NK-92 treated with Interleukin-12 subunit alpha and Interleukin-12 subunit beta, amount 100 ng/mL, for 24 hours (cell line): Measurements from ENCODE around the gene CAPZB.
"Not testable (repeated sequence)": the region's sequence is repeated elsewhere in the genome, so short reads cannot be mapped to it uniquely, and the experiment has no call there.

Experiments
- DNase-seq: peaks from one replicate; lab custom pipeline; 2025; lab: John Stamatoyannopoulos, UW

The CAPZB gene

DNA sequence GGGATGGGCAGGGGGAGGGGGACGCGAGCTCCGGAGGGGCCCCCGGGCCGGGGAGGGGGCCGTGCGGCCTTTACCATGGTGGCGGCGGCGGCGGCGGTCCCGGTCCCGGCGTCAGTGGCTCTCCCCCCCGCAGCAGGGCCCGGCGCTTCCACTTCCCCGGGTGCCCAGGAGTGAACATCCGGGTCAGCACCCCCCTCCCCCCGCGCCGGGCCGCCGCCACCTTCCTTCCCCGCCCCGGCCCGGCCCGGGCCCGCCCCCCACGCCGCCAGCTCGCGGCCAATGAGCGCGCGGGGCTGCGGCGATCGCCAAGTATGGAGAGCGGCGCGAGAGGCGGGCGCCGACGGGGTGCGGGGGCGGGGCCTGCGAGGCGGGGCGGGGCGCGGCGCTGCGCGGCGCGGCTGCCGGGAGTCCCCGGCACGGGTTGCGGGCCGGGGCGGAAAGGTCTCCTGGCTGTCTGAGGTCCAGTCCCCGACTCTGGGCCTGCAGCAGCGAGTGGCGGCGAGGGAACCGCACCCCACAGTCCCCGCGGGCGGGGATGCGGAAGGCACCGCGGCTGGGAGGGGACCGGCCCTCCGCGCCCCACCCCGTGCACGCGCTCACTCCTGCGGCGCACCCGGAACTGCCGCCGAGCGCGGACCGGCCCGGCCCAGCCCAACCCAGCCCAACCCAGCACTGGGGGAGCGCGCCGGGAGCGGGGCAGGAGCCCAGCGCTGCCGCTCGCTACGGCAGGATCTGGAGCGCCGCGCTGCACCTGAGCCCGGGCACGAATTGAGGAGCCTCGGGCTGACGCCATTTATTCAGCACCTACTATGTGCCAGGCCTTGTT lies at the start of gene CAPZB:
CAPZB (minus strand) TSS at position 178 of the 826 bp plus-strand sequence; CDS start at position 77, 101 bp downstream.
- peak; percentile 91 for DNase-seq

DNA sequence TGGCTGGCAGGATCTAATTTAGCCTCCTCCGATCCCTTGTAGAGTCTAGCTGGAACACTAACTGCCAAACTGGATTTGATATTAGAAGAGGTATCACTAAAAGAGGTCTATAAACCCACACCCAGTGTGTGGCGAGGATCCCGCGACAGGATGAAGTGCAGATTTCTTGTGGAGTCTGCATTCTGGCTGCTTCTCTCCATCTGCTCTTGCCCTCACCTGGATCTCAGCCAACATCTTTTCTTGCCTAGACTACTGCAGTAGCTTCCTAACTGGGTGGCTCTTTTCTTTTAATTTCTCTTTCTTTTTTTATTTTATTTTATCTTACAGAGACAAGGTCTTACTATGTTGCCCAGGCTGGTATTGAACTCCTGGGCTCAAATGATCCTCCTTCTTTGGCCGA lies 48.9 kb upstream of the CAPZB start:
- no peak for DNase-seq

DNA sequence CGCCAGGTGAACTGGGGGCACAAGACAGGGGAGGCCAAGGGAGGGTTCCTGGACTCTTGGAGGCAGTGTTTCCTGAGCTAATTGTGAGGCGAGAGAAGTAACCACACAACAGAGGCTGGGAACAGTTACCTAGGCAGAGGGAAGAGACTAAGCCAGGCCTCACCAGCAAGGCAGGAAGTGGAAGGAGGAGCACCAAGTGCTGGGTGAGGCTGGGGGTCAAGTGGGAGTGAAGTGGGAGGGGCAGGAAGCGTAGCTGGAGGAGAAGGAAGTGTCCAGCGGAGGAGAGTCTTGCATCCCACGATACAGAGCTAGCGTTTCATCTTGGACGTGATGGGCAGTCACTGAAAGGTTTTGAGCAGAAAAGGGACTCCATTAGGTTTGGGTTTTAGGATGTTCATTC lies 48.3 kb upstream of the CAPZB start:
- no peak for DNase-seq

DNA sequence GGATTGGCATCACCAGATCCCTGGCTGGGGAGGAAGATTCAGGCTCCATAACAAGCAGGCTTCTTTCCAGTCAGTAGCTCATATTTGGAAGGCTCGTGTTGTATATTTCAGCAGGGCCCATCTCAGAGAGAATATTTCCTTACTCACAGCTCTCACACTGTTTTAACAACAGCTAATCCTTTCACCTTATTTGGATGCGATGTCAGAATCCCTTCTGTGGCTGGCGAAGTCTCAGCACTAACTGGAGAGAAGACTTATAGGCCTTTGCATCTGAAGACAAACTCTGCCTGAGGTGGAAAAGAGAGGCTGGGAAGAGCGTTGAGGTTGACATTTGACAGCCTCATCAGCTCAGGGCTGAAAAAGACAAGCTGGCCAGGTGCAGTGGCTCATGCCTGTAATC lies 47.2 kb upstream of the CAPZB start:
- no peak for DNase-seq

DNA sequence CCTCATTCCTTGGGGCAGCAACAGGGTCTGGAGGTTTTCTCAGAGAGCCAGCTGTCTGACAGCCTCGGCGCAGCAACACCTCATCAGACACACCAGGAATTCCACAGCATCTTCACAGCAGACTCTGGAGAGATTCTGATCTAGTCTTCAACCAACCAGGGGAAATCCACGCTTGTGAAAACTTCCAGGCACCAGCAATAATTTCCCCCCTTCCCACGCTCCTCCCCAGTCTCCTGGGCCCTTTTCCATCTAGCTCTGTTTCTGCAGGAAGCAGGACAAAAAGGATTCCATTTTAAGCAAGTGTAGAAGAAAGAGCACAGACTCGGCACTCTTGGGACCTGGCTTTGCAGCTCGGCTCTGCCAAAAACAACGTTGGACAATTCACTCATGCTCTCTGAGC lies 44.3 kb upstream of the CAPZB start:
- no peak for DNase-seq

DNA sequence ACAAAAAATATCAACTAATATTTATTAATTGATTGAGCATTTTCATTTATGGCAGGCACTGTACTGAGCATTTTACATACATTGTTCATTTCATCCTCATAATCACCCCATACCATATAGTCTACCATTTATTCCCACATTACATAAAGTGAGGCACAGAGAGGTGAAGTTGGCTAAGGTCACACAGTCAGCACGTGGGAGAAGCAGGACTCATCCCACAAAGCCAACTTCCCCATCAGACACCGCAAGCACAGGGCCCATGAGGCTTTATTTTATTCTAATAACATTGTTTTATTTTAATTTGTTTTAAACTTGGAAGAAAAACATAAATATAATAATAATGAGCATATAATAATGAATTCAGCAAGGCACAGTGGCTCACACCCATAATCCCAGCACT lies 43.1 kb upstream of the CAPZB start:
- no peak for DNase-seq

DNA sequence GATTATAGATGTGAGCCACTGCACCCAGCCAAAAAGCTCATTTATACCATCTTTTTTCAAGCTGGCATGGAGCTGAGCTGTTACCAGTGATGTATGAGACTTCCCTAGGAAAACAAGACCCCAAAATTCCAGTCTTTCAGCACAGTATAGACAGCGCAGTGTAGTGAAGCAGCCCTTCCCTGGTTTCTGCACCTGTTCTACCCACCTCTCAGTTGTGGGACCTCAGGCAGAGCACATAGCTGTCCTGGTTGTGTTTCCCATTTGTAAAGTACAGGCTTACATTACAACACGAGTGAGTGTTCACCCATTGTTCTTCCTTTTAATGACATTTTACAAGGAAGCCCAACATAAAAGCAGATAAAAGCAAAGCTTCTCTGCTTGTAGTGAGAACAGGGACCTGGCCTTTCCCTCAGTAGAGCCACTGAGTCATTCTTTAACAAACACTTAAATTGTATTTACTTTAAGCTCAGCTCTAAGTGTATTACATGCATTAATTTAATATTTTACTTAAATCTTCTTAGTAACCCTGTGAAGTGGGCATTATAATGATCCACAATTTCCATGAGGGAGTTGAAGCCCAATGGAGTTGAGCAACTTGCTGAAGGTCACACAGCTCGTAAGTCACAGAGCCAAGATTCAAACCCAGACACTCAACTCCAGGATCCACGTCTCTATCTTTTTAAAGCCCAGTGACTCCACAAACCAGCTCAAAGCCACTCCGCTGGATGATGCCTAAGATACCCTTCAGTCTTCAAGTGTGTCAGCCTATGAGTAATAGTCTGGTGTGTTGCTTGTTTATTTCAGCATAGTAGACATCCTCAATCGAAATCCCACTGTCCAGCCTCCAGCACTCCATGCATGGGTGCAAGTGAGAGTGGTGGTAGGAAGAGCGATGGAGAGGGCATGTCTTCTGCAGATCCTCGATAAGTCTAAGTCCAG lies 40.5 kb upstream of the CAPZB start:
- no peak for DNase-seq

DNA sequence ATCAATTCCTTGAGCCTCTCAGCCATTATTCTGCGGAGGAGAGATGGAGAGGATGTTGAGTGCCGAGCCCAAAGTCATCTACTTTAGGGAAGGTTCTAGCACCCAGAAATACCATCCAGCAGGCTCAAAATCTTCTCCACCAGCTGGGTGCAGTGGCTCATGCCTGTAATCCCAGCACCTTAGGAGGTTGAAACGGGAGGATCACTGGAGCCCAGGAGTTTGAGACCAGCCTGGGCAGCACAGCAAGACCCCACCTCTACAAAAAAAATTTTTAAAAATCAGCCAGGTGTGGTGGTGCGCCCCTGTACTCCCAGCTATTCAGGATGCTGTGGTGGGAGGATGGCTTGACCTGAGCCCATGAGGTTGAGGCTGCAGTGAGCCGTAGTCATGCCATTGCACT lies 39.5 kb upstream of the CAPZB start:
- no peak for DNase-seq

DNA sequence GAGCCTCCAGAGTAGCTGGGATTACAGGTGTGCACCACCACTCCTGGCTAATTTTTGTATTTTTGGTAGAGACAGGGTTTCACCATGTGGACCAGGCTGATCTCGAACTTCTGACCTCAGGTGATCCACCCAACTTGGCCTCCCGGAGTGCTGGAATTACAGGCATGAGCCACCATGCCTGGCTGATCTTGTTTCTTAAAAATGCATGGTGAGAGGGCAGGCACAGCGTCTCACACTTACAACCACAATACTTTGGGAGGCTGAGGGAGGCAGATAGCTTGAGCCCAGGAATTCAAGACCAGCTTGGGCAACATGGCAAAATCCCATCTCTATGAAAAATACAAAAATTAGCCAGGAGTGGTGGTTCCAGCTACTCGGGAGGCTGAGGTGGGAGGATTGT lies 37.2 kb upstream of the CAPZB start:
- DNase-seq, result not testable (repeated sequence)

DNA sequence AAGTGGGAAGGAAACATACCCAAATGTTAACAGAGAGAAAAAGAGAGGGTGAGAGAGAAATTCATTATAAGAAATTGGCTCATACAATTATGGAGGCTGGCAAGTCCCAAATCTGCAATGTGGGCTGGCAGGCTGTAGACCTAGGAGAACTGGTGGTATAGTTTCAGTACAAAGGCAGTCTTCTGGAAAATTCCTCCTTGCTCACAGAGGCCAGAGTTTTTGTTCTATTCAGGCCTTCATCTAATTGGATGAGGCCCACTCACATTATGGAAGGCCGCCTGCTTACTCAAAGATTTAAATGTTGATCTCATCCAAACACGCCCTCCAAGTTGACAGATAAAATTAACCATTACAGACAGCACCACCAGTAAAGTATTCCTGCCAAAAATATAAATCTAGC lies 36.1 kb upstream of the CAPZB start:
- DNase-seq, result no peak

DNA sequence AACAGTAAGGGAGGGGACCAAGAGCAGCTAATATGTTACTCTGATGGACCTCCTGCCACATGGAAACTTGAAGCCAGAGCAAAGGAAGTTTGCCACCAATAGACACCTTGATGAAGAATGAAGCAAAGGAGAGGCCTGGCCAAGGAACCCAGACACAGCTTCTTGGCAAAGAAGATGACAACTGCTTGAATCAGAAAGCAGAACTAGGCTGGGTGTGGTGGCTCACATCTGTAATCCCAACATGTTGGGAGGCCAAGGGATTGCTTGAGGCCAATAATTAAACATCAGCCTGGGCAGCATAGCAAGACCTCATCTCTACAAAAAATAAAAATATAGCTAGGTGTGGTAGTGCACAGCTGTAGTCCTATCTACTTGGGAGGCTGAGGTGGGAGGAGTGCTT lies 31.7 kb upstream of the CAPZB start:
- no peak for DNase-seq

DNA sequence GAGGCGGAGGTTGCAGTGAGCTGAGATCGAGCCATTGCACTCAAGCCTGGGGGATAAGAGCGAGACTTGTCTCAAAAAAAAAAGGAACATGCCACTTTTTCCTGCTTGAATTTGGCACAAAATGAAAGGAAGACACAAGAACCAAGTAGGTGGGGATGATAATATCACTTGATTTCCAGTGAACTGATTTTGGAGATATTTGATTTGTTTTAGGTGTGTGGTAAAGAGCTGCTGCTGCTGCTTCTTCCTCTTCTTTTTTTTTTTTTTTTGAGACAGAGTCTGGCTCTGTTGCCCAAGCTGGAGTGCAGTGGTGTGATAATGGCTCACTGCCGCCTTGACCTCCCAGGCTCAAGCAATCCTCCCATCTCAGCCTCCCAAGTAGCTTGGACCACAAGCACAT lies 29.9 kb upstream of the CAPZB start:
- DNase-seq, result no peak

DNA sequence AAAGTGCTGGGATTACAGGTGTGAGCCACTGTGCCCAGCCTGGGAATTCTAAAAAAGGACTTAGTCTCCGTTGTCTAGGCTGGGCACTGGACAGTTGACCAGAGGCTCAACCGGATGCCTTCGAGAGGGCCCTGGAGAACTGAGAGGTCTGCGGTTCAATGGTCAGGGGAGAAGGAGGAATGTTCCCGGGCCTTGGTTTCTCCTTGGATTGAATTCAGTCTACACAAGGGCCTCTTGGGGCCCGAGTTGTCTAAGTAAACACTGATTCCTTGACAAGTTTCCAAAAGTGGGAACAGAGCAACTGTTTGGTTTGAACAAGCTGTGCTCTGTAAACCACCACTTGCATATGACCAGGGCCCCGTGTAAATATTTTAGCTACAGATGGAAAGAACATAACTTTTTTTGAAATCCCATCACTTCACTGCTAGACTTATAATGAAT lies 29.1 kb upstream of the CAPZB start:
- no peak for DNase-seq

DNA sequence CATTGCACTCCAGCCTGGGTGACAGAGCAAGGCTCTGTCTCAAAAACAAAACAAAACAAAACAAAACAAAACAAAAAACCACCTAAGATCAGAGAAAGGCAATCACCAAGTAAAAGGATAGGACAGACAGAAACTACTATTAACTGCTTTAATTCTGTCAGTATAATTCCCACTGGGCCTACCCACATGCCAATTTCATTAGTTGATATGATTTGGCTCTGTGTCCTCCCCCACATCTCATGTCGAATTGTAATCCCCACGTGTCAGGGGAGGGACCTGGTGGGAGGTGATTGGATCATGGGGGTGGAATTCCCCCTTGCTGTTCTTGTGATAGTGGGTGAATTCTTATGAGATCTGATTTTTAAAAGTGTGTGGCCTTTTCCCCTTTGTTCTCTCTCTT lies 27.2 kb upstream of the CAPZB start:
- DNase-seq, result no peak

DNA sequence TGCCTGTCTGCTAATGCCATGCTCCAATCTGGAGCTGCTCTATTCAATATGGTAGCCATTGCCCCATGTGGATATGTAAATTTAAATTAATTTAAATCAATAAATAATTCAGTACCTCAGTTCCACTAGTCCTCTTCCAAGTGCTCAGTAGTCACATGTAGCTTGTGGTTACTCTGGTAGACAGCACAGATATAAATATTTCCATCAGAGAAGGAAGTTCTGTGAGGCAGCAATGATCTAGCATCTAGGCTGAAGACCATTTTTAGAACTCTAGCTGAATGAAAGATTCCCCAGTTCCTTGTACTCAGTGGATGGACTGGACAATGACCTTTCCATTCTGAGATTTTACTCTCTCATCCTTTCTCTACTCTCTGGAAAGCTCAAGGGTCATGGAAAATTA lies 25.8 kb upstream of the CAPZB start:
- no peak for DNase-seq

DNA sequence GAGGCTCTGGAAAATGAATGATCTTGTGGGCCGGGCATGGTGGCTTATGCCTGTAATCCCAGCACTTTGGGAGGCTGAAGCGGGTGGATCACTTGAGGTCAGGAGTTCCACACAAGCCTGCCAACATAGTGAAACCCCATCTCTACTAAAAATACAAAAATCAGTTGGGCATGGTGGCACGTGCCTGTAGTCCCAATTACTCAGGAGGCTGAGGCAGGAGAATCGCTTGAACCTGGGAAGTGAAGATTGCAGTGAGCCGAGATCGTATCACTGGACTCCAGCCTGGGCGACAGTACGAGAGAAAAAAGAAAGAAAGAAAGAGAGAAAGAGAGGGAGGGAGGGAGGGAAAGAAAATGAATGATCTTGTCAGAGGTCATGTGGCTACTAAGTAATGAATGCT lies 24.3 kb upstream of the CAPZB start:
- DNase-seq, result not testable (repeated sequence)

DNA sequence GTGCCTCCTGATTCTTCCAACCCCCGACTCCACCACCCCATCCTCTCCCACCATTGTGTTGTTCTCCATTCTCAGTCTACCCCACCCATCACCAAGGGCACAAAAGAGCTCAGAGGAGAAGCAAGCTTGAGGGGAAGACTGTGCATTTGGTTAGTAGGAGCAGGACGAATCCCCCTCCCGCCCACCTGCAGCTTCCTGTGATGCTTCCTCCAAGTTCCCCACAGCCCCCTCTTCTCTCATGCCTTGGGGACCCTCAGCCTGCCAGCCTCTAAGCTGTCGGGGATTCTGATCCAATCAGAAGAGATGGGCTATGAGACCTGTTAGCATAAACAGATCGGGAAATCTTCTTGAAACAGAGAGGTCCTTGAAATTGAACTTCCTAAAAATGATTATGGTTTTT lies 22.2 kb upstream of the CAPZB start:
- no peak for DNase-seq

DNA sequence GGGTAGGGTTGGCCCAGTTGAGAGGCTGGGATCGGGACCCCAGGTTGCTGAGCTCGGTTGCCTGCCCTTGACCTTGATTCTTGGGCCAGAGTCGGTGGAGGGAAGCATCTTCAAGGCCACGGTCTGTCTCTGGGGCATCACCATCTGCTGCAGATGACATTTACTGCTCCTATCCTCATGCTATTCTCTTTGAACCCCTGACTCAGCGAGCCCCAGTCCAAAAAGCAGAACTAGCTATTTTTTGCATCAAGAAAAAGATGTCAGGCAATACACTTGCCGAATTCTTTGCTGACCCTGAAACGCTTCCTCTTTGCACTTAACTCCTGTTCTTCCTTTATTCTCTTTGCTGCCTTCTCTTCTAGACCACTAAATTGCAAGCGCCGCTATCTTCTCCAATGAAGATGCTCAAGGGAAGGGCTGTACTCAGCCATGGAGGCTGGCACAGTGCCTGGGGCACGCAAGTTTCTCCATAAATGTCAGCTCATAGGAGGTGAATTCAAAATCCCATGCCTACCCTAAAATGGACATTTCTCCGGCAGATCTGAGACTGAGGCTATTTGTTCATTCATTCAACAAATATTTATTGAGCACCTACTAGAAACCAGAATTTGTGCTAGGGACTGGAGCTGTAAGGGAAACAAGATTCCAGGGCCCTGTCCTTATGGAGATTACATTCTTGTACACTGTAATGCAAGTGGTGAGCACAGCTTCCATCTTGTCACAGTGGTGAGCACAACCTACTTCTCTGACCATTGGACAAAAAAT lies 20.5 kb upstream of the CAPZB start:
- no peak for DNase-seq

DNA sequence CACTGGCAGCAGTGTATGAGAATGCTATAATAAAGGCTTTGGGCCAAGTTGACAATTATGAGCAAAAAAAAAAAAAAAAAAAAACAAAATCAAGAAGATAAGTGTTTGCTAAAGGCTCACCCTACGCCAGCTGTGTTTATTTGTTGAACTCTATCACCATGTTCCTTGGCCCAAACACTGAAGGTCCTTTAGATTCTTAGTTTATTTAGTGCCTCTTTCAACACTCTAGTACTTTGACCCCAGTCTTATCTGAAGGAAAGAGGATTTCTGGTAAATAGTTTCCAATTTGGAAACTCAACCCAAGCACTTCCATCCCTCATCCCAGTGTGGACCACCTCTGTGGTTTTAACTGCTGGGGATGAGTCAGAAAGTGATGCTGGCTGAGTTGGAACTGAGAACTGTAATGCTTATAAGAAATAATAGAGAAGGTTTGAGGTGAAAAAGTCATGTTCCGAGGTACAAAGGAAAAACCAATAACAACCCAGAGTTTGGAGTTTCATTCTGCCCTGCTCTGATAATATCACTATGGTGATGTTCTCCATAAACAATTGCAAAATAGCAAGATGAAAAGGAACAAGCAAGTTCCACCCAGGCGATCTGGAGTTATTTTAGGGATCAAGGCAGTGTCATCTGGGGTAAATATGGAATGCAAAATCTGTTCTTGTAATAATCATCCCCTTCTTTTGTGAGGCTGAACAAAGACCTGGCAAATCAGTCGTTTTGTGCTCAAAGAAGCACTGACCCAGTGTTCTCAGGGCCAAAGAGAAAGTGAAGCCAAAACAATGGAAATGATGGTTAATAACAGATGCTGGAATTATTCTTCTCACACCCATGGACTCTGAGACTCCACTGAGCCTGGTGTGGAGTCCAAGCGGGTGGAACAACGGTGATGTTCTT lies 19.7 kb upstream of the CAPZB start:
- DNase-seq, result no peak

DNA sequence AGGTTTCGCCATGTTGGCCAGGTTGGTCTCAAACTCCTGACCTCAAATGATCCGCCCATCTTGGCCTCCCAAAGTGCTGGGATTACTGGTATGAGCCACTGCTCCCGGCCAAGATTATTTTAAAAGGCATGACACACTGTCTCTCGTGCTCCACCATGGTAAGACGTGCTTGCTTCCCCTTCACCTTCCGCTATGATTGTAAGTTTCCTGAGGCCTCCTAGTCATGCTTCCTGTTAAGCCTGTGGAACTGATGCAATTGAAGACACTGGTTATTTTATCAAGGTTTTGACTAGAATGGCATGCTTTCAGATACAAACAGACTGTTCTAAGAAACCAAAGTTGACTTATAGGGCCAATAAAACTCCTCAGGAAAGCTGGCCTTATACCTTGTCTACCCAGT lies 16.9 kb upstream of the CAPZB start:
- DNase-seq, result not testable (repeated sequence)

DNA sequence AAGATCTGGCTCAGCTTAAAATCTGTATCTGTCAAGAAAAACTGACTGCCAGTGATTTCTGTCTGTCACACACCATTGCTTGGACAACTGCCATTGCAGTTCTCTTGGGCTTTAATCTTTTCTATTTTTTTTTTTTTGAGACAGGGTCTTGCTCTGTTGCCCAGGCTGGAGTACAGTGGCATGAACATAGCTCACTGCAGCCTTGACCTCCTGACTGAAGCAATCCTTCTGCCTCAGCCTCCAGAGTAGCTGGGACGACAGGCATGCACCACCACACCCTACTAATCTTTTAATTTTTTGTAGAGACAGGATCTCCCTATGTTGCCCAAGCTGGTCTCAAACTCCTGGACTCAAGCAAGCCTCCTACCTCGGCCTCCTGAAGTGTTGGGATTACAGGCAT lies 14.5 kb upstream of the CAPZB start:
- not testable (repeated sequence) for DNase-seq
